ENCODE data around the gene EIF2A.
A peak's percentile ranks its signal among the peaks of the same experiment; 100 is the strongest.
"Not testable (repeated sequence)": the region's sequence is repeated elsewhere in the genome, so short reads cannot be mapped to it uniquely, and the experiment has no call there.

Gene EIF2A

DNA sequence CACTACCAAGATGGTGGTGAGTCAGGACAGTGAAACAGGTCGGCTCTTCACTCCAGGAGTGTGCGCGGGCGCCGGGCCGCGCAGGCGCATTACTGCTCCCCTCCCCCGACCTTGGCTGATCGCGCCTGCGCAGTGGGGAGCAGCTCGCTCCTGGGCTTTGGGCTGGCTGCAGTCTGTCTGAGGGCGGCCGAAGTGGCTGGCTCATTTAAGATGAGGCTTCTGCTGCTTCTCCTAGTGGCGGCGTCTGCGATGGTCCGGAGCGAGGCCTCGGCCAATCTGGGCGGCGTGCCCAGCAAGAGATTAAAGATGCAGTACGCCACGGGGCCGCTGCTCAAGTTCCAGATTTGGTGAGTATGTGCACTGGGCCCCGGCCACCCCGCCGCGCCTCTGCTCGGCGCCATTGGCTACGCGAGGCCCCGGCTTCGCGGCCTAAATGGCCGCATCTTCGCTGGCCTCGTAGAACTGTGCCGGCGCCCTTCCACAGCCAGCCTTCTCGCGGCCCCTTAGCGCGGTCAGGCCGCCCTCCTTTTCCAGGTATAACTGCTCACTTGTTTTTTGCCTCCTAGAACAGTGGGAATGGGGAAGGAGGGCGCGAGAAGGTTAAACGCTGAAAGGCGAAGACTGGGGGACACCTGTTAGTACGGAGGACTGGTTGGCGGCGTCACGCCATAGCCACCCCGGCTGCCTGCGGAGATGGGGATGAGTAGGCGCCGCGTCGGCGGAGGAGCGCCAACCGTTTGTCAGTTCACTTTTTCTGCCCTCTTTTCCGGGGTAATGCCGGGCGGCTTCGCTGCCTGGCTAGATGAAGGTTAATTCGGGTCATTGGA lies 56.8 kb downstream of the EIF2A start, which contains the start of gene SELENOT:
Gene SELENOT (plus strand): TSS at position 169 of the 827 bp plus-strand sequence. CDS start 42 bp downstream, at position 211.
- DNase-seq, result peak; percentile 98

DNA sequence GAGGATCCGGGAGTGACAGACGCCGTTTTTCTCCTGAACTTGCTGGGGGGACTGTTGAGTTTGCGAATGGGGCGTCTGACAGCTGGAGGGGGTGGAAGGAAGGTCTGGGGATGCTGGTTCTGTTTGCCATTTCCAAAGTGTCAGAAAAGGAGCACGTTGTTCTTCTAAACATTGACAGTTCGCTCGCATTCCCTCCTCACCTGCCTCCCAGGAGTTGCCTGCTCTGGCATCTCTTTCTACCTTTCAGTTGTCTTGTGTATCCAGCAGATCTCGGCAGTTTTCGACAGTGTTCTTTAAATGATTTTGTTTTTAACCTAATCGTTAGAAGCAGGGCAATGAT lies 57.4 kb downstream of the EIF2A start:
- DNase-seq, result peak; percentile 75

DNA sequence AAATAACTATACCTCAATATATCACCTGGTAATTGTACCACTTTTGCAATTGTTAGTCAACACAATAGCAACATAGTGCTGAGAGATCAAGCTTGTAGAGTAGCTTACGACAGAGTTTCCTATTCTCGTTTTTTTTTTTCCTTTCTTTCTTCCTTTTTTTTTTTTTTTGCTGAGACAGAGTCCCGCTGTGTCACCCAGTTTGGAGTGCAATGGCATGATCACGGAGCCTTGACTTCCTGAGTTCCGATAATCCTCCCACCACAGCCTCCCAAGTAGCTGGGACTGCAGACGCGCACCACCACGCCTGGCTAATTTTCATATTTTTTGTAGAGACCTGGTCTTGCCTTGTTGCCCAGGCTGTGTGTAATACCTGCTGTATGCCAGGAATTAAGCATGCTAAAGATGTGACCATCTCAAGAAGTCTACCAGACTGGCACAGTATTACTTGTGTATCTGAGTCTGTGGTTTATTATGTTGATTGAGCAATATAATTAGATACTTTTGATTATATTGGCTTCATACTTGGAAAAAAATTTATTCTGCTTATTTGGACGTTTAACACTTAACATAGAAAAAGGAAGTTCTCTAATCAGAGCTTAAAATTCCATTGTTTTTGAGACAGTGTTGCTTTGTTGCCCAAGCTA lies 59.5 kb downstream of the EIF2A start:
- no peak for DNase-seq

DNA sequence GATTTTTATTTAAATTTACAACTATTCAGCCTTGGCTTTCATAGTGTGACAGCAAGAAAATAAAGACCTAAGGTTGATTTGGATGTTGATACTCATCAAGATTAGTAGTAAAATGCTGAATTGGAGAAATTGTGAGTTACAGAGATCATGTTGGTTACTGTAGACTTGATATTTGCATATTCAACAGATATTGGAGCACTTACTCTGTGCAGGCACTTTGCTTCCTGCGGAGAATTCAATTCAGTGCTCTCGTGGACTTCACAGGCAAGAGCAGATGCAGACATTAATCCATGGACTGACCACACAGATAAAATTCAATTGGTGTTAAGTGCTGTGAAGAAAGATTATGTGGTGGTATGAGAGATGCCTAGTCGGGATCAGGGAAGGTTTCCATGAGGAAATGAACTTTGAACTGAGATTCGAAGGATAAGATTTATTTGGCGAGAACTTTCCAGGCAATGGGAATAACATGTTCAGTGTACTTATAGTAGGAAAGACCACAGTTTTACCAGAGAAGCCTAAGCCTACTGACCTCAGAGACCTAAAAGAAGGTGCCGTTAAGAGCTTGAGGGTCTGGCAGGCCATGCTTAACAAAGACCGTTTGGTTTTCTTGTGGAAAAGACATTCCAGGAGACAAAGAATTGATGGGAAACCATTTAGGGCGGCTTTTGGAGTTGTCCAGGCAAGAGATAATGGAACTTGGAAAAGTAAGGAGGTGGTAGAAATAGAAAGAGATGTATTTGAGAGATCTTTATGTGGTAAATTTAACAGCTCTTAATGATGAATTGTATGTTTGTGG lies 60.9 kb downstream of the EIF2A start:
- no peak for DNase-seq

DNA sequence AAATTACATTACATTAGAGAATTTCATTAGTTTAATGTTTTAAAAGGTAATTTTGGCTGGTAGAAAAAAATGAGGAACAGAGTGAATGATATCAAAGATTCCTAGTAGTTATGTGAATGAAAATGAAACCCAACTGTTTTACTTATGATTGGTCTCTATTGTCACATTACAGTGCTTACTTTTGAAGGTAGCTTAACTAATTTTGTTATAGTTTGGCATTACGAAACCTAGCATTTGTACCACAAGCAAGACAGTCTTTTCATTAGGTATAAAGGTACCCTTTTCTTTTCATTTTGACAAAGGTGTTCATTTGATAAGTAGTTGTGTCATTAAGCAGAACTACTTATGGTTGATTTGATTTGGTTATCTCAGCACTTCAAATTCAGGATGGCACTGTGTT lies 63.4 kb downstream of the EIF2A start:
- no peak for DNase-seq

DNA sequence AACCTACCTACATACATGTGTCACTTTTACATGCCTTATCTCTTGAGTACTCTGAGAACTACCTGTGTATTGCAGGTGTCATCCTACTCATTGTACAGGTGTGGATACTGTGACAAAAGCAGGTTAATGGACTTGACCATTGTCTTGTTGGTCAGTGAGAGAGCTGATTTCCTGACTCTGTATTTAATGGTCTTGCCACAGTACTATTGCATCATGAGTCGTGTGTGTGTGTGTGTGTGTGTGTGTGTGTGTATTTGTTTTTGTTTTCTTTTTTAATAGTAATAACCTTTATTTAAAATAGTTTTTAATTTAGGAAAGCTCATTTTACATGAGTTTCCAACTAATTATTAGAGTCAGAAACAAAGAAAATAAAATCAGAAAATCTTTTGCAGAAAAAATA lies 64.2 kb downstream of the EIF2A start:
- DNase-seq, result peak; percentile 82

DNA sequence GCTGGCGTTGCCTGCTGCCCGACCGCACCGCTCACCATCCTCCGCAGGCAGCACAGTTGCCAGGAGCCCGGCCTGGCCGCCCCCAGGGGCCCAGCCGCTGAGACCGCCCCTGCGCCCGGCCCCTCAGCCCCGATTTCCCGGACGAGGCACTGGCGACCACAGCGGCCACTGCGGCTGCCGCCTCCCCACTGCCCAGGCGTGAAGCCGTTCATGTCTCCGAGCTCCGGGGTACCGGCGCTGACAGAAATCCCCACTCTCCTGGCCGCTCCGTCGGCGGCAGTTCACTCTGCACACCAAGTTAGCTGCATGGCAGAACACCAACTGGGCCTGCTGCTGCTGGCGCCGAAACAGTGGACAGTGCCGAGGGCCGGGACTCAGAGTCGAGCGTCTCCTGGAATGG lies 65.1 kb downstream of the EIF2A start:
- DNase-seq, result no peak

DNA sequence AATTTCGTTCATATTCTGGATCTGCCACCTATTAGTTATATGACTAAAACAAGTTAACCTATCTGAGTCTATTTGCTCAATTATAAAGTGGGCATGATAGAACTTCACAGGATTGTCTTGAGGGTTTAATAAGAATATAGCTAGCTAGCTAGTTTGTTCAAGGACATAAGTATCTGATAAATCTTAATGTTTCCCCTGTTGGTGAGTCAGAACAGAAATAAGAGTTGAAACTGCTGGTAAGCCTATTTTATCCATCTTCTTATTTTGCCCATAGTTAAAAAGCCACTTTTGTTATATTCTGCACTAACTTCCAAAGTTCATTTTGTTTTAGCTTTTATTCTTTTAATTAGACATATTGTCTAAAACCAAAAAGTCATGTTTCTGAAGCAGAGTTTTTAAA lies 65.9 kb downstream of the EIF2A start:
- no peak for DNase-seq

DNA sequence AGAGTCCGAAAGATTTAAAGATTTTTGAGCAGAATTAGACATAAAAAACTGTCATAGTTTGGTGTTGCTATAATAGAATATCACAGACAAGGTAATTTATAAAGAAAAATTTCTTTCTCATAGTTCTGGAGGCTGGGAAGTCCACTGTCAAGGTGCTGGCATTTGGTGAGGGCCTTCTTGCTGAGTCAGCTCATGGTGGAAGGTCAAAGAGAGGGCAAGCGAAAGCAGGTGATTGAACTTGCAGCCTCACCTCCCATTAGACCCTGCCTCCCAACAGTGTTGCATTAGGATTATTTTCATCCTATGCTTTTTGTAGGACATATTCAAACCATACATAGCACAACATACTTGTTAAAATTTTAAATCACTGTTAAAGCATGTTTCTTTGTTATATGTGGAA lies 66.4 kb downstream of the EIF2A start:
- DNase-seq, result no peak

DNA sequence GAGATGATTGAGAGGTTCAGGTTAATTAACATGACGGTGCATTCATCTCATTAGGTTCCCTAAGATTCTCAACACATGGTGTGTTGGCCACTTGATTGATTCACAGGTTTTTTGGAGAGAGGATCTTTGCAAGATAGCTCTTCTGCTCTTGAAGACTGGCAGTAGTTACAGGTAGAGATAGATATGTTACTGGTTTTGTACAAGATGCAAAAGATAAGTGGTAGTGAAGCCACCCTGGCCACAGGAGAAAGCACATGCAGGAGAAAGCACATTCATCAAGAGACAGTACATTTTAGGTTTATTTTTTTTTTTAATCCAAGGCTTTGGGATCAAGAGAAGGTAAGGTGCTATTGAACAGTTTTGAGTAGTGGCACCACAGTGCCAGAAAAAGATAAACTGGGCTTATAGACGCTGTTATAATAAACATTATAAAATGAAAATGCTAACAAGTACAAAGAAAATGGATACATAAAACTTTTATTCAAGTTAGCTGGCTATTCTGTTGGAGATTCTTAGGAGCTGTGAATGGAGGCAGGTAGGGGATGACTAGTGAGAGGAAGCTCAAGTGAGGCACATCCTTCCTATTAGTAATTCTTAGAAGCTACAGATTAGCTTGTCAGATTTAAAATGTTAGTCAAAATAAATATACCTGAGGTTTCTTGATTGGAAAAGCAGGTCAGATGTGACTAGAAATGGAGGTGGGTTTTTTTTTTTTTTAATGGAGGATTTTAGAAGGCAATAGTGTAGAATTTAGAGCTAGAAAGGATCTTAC lies 67.3 kb downstream of the EIF2A start:
- DNase-seq, result no peak

DNA sequence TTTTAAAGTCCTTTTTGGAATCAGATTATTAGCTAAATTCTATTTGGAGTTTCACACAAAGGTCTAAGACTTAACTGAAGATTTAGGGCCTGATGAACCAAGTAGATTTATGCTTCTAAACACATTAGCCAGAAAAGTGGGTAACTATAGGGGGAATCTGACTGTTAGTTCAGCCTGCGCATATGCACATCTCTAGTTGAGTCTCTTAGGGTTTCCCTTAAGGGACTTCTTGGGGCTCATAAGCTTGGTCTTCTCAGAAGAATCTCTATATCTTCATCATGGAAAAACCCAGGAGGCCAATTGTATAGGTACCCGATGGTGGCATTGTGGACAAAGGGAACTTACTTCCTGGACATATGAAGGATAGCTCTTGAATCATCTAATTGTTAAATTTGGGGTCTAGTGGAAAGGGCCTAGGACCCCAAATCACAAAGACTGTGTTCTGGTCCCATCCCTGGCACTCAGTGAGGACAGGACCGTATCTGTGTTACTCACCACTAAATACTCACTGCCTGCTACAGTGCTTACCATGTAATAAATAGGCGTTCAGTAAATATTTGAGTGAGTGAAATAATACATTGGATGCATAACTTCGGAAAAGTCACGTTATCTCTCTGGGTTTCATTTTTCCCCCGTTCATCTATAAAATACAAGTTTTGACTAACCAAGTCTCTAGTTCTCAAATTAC lies 73.6 kb downstream of the EIF2A start:
- no peak for DNase-seq

DNA sequence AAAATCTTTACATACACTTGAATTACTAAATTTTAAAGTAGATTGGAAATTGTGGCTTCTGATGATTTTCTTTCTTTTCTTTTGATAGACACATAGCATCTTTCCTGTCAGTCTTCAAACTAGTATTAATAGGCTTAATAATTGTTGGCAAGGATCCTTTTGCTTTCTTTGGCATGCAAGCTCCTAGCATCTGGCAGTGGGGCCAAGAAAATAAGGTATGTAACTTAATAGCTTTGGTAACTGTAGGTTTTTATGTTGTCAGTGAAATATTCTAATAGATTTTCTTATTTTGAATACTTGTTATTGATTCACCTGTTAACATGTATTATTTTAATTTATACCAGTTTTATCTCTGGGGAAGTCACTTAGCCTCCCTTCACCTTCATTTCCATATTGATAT lies 76.4 kb downstream of the EIF2A start:
- DNase-seq, result not testable (repeated sequence)

DNA sequence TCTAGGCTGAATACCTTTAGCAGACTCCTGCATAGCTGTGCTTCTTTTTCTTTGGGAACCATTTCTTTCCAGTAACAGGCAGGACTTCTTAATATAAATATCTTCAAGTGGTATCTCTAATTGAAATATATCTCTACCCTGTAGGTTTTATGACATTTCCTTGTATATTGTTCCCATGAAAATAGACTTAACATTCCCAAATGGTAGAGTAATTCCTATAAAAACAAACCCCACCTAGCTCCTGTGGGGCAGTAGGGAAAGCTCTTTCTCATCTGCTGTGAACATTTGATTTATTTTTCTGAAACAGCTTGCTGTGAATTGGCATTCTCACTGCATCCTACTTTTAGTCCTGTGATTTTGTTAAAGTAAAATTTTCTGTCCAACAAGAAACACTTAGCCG lies 77.4 kb downstream of the EIF2A start:
- DNase-seq, result no peak

DNA sequence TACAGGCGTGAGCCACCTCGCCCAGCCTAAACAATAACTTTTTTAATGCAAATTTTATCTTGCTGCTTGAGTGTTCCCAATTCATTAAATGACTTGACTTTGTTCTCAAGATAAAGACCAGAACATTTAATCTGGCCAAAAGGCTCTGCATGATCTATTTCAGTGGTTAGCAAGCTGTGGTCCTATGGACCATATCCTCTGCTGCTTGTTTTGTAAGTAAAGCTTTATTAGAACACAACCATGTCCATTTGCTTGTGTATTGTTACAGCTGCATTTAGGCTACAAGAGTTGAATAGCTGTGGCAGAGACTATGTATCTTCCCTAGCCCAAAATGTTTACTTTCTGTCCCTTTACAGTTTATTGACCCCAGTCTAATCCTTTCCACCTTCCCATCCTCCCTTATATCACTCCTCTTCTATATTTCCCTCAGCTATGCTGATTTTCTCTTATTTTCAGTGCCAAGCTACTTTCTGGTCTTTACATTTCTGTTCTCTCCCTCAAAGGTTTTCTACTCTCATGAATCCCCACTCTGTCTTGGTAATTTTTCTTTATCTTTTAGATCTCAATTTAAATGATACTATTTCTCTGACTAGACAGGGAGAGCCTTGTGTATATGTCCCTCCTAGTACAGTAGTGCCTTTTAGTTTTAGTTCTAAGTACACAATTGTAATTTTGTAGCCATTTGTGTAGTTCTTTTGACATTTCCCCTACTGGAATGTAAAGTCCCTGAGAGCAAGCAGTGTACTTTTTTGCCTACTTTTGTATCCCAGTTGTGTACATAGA lies 79.8 kb downstream of the EIF2A start:
- DNase-seq, result no peak

DNA sequence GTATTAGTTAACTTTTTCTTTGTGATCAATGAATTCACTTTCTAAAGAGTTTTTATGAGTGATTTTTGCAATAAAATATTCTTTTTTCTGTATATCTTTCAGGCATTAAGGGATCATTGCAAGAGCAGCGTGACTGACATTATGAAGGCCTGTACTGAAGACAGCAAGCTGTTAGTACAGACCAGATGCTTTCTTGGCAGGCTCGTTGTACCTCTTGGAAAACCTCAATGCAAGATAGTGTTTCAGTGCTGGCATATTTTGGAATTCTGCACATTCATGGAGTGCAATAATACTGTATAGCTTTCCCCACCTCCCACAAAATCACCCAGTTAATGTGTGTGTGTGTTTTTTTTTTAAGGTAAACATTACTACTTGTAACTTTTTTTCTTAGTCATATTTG lies 81.0 kb downstream of the EIF2A start:
- no peak for DNase-seq

DNA sequence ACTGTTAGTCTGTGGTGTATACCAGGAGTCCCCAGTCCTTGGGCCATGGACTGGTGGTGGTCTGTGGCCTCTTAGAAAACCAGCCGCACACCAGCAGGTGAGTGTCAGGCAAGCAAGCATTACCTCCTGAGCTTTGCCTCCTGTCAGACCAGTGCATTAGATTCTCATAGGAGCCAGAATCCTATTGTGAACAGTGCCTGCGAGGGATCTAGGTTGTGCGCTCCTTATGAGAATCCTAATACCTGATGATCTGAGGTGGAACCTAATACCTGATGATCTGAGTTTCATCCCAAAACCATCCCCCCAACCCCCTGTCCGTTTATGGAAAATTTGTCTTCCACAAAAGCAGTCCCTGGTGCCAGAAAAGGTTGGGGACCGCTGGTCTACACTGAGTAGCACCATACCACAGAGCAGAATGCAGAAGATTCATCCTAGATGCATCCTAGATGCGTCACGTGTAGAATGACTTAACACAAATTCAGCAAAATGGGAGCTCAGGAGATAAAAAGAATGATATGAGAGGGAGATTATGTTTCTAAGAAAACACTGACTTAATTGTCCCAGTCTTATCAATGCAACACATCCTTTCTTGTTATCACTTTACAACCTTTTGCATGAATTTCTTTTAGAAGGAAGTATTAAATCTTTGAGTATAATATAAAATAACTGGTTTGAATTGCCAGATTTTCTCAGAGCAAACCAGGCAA lies 85.1 kb downstream of the EIF2A start:
- no peak for DNase-seq

DNA sequence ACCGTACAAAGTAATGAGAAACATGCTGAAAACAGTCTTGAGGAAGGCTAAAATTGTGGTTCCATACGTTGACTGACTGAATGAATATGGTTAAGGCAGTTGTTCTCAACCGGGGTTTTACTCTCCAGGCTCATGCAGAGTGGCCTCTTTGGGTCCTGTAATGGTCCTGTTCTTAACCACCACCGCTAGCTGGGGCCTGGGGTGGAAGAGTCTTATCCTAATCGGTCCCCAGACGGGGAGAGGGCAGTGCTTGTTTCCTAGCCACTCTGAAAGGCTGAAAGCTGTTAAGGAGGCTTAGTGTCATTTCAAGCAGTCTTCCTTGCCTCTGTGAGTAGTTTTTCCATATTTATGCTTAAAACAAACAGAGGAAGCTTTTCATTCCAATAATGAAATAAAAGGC lies 88.5 kb downstream of the EIF2A start:
- no peak for DNase-seq

DNA sequence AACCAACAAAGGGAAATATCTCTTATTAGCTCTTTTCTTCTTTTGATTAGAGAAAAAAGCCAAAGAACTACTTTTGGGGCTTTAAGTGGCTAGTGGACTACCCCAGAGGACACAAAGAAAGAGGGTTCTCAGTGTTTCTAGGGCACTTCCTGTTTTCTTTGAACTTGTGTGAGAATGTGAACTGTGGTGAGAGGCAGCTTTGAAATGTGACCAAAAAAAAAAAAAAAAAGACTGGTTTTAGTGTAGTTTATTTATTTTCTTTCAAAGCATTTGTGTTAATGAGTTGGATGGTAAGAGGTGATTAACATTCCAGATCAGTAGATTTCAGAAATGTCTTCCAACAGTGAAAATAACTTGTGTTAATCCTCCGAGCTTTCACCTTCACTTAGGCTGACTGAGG lies 88.9 kb downstream of the EIF2A start:
- DNase-seq, result no peak

Measured in NCI-H146 (cell line).